ENCODE results near the gene RWDD3. TPM values are rescaled to one million over a fixed set of nuclear protein-coding genes. Genes with fewer than 3 reads are reported as not detected.

The RWDD3 gene
- total RNA-seq, 1 donor from 2014 or later, result 11.6 TPM

GRCh38 chr1:95281781-95282517 is 47.9 kb downstream of the RWDD3 start:
- no peak for DNase-seq (ENCODE audit: low read depth in 2 of 2)

GRCh38 chr1:95282518-95282895 is 48.5 kb downstream of the RWDD3 start:
- DNase-seq (ENCODE audit: low read depth in 2 of 2), result no peak

- no peak for DNase-seq (ENCODE audit: low read depth in 2 of 2)
Observed at GRCh38 chr1:95284420-95284819, 50.4 kb downstream of the RWDD3 start.

GRCh38 chr1:95286479-95286878 is 52.5 kb downstream of the RWDD3 start:
- DNase-seq (ENCODE audit: low read depth in 2 of 2), result peak in 1 of 2 donors; percentile 49

- peak in 1 of 2 donors; percentile 8 for DNase-seq (ENCODE audit: low read depth in 2 of 2)
Observed at GRCh38 chr1:95287081-95287480, 53.1 kb downstream of the RWDD3 start.

- no peak for DNase-seq (ENCODE audit: low read depth in 2 of 2)
Observed at GRCh38 chr1:95287825-95288224, 53.8 kb downstream of the RWDD3 start.

Other genes starting within 250 kb of the RWDD3 start
- gene ALG14, start 161.3 kb upstream of the RWDD3 start, total RNA-seq, result 1.5 and 1.9 TPM in 2 replicates
- under 0.01 TPM in 2 replicates for gene TLCD4, start 116.9 kb upstream of the RWDD3 start, total RNA-seq